ENCODE data around the gene AIFM2.
A peak's percentile ranks its signal among the peaks of the same experiment; 100 is the strongest.
"Not testable (repeated sequence)": the region's sequence is repeated elsewhere in the genome, so short reads cannot be mapped to it uniquely, and the experiment has no call there.

Gene AIFM2

DNA sequence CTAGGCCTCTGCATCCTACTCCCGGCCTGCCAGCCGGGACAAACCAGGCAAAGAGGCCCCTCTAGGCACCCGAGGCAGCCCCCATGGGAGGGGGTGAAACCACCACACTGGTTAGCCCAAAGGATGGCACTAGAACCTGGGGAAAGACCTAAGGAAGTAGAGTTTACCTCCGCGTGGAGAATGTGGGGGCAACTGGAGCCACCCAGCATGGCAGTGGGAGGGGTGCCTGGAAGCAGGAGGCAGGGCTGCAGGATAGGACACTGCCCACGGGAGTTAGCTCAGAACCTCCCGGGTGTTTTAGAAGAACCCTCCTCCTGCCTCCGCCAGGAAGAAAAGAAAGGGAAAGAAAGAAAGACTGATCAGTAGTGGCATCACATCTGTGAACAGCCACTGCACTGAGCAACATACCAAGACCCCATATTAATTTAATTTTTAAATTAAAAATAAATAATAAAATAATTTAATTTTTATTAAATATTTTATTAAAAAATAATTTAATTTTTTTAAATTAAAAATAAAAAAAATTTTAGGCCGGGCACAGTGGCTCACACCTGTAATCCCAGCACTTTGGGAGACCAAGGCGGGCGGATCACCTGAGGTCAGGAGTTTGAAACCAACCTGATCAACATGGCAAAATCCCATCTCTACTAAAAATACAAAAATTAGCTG lies 11.2 kb downstream of the AIFM2 start:
- FAIRE-seq: no peak

DNA sequence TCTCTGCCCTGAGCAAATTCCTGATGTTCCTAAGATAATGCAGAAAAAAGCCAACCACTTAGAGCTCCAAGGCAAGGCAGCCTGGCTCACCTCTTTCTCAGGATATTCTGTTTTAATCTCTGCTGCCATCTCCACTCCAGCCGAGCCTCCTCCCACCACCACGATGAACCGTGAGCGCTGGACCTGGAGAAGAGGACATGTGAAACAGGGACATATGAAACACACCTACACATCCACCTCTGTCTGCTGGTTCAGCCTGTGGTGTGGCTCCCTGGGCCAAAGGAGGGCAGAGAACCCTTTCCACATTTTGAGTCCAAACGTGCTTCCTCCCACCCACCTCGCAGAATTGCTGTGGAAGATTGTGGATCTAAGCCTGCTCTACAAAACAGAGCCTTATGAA lies 12.2 kb downstream of the AIFM2 start:
- no peak for FAIRE-seq

DNA sequence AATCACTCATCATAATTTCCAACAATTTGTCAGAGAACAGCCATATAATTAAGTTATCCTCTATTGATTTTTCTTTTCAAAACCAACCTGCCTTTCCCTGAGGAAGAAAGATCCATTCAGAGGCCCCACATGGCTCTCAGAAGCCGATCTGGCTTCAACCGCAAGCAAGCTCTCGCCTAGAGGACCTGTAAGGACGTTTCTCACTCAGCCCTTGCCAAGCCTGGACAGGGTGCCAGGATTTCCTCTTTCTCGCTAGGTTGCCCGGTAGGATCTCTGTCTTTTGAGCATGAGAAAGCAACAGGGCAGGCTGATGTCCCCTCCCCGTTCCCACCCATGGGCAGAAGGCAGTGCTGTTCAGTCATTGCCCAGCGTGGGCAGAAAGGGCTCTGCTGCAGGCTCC lies 13.0 kb downstream of the AIFM2 start:
- FAIRE-seq: no peak

DNA sequence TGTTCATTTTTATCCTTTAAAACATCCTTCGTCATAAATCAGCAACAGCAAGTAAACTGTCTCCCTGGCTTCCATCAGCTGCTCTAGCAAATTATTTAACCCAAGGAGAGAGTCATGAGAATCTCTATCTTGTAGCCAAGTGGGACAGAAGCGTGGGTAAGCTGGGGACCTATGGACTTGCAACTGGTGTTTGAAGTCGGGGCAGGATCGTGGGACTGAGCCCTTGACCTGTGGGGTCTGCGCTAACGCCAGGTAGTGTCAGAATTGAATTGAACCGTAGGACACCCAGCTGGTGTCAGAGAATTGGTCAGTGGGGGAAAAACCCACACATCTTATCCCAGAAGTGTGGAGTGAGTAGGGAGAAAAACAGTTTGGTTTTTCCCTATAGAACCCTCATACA lies 13.4 kb downstream of the AIFM2 start:
- no peak for FAIRE-seq

DNA sequence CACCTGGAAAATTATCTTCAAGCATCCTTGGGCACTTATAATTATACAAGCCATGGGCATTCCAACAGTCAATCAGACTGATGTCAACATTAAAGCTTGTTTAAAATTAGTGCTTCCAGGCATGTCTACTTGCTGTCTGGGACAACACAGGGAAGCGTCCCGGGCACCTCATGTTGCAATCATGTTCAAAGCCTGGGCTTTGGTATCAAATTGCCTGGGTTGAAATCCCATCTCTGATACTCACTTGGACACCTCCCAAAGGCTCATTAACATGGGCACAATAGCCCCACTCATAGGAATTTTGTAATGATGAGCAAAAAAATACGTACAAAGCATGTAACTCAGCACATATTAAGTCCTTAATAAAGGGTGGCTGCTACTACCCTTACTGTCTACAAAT lies 14.4 kb downstream of the AIFM2 start:
- FAIRE-seq: no peak

DNA sequence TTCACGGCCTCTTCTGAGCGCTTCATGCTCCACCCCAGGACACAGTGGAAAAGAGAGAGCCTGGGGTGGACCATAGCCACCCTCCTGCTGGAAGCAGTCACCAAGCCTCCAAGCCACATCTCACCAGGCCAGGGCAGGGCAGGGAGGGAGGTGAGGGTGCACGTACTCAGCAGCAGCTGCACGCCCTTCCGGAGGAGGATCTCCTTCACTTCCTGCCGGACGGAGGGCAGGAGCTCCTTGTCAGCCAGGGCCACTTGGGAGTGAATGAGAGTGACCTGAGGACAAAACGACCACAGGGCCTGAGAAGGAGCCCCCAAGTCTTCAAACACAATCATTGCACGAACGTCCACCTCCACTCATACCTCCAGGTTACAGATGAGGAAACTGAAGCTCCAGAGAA lies 15.0 kb downstream of the AIFM2 start:
- FAIRE-seq: no peak

DNA sequence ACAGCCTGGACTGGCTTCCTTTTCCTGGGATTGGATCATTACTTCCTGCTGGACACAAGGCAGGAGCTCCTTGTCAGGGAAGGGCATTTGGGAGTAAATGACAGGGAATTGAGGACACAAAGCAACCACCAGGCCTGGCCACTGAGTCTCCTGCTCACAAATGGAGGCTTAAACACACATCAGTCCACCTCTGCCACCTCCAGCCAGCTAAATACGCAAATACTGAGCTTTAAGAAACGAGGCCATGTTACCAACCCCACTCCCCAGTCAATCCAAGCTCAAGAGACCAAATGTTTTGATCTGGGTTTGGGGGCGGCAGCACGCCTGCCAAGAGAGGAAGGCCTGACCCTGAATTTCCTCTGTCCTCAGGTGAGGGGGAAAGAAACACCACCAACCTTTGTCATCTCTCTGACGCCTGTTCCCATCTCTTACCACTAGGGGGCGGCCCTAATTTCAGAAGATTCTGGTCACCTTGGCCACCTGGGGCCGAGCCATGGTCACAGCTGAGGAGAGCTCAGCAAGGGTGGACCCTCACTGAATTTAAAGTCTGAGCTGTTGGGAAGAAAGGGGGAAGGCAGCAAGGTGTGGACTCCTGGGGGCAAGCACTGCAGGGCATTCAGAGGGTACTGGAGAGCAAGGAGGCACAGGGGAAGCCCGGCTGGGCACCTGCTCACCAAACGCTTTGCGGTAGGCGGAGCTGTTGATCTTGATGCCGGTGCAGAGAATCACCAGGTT lies 16.5 kb downstream of the AIFM2 start:
- FAIRE-seq: no peak

DNA sequence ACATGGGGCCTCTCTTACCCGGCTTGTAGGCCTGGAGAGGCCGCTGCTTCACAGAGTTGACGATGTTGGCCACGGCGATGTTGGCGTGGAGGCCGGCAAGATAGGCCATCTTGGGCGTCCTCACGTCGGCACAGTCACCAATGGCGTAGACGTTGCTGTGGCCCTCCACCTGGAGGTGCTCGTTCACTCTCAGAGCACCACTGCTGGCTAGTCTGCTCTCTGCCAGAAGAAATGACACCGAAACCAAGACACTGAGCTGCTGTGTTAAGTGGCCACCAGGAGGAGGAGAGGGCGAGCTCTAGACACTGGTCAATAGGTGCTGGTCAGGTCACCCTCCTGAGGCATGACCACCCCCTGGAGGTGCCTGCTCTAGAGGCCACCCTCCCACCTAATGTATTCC lies 17.7 kb downstream of the AIFM2 start:
- FAIRE-seq: no peak

DNA sequence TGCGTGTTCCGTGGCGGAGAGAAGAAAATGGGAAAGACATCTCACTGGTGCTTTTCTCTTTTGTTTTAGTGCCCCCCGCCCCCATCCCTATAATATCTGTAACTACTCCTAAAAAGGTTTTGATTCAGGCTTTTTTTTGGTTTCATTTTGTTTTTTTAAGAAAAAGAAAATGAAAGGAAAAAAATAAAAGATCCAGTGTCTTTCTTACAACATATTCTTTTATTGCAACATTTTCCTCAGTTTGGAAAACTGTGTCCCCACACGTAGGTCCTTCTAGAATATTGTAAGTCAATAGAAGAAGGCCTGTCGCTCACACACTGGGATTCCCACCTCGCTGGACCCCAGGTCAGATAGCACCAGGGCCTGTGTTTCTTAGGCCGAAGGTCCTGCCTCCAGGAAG lies 20.6 kb downstream of the AIFM2 start:
- FAIRE-seq: no peak

DNA sequence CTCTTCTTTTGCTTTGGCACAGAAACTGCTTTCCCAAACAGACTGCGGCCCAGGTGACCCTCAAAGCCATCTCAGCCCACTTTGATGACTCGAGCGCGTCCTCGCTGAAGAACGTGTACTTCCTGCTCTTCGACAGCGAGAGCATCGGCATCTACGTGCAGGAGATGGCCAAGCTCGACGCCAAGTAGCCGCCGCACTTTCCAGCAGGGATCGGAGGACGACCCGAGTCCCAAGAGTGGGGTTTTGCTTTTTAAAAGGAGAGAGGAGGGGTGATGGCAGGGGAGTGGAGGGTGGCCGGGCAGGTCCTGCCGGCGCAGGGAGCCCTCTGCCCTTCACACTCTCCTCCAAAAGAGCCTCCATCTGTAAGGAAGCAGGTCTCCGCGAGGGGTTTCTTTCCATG lies 21.1 kb downstream of the AIFM2 start:
- no peak for FAIRE-seq

DNA sequence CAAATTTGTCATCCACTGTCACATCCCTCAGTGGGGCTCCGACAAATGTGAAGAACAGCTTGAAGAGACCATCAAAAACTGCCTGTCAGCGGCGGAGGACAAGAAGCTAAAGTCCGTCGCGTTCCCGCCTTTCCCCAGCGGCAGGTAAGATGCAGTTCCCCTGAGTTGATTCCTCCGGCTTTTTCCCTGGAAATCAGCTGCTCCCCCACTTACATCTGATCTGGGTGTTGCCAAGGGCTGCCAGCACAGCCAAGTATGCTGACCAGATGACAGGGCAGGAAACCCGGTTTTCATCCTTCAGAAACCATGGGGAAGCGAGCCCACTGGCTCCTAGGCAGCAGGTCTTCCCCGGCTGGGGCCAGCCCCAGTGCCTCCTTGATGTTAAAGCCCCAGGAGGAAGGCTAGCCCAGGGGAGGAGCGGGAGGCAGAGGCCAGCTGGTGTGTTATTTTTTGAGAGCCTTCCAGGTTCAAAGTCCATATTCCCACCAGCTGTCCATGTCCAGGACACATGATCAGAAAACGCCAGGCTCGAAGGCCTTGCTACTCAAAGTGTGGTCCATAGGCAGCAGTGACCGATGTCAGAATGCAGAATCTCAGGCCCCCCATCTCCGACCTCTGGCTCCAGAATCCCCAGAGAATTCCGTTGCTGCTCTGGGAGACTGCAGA lies 23.4 kb downstream of the AIFM2 start:
- peak; percentile 71 for FAIRE-seq

DNA sequence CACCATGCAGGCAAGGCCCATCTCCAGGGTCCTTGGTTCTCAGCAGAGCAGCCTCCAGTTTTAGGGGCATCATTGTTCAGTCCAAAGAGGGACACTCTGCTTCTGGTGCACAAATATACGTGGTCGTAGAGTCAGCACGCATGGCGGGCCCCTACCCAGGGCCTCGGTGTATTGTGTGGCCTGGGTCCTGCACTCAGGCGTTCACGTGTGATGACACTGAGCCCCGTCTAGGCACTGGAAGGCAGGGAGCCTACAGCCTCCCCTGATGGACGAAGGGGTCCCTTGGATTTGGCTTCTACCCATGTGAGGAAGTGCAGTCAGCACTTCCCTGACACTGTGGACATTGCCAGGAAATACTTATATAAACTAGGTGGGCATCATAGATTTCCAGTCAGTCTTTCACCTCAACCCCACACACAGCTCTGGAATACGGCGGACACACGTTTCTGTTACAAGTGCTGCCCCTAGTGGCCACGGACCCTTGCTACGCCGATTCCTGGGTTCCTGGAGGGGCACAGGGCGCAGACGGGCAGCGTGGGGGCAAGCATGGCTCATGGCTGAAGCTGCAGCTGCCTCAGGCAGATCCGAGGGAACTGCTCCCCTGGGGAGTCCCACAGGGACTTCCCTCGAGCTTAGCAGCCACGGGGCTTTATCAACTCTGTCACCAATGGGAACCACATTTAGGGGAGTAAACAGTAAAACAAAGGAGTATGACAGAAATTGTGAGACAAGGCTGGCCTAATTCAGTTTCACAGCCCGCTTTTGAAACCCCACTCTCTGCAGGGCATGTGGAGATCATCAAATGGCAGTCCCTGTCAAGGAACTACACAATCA lies 25.4 kb downstream of the AIFM2 start:
- FAIRE-seq: no peak

DNA sequence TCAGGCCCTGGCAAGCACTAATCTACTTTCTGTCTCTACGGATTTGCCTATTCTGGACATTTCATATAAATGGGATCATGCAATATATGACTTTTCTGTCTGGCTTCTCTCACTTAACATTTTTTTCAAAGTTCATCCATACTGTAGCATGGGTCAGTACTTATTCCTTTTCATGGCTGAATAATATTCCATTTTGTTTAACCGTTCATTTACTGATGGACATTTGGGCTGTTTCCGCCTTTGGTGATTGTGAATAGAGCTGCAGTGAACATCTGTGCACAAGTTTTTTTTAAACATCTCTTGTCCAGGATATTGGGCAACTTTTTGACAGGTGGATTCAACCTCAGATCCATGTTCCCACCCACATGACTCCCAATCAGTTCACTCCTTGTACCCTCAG lies 31.0 kb downstream of the AIFM2 start:
- FAIRE-seq: no peak

DNA sequence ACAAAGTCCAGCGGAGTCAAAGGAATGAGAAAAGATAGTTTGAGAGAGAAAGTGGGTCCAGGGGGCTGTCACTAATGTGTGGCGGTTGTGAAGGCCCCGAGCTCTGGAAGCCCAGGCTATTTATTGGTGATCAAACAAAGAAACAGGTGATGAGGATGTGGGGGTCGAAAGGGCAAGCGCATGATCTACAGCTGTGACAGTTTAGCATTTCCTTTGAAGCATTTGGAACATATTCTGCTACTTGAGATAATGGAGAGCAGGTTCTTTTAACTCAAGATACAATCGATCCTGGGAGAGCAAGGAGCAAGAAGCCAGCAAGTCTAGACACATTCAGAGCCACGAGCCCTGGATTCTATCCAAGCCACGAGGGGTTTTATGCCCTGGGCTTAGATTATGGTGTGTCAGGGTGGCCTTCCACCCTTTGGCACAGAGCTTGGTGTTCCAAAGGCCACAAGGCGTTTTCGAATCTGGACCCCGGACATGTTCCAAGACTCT lies 31.5 kb downstream of the AIFM2 start:
- not testable (repeated sequence) for FAIRE-seq

DNA sequence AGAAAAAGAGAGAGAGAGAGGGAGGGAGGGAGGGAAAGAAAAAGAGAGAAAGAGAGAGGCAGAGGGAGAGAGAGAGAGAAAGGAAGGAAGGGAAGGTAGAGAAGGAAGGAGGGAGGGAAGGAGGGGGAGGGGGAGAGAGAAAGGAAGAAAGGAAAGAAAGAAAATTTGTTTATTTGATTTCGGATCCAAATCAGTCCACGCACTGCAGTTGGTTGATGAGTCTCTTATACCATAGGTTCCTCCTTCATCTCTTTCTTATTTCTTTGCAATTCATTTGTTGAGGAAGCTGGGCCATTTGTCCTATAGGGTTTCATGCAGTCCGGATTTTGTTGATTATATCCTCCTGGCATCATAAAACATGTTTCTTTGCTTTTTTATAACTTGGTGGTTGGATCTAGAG lies 34.4 kb downstream of the AIFM2 start:
- no peak for FAIRE-seq

DNA sequence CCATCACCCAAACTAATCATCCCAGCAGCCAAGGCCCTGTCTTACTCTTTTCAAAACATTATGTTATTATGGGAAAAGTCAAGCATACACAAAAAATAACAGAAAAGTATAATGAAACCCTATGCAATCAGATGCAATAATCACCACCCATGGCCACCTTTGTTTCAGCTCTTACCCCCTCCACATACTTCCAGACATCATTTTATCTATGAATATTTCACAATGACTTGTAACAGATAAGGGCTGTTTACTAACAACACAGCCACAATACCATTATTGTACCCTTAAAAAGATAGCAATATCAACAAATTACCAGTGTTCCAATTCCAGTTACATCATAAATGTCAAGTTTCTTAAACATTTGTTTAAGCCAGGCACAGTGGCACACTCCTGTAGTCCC lies 35.2 kb downstream of the AIFM2 start:
- no peak for FAIRE-seq

DNA sequence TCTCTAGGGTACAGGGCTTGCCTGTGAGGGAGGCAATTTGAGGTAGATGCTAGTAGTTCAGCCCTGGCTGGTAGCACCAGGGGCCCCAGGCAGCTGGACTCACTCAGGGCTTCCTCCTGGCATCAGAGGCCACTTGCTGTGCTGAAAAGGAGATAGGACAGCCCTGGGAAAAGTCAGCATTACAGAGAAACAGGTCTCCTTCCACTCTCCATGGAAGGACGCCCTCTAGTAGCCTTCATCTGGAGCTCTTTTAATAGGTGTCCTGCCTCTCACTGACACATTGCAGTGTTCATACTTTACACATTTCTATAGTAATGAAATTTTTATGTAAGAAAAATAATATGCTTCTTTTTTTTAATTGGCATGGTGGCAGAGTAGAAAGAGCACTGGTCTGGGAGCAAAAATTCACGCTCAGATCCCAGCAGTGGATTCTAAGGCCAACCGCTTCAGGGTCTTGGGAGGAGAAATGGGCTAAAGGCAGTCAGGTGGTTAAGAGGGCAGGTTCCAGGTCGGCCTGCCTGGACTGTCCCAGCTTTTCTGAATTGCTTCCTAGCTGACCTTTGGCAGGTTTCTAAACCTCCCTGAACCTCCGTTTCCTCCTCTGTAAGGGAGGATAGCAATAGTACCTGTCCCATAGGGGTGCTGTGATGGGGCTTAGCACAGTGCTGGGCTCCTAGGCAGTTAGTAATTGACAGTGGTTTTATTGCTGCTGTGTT lies 35.8 kb downstream of the AIFM2 start:
- no peak for FAIRE-seq

DNA sequence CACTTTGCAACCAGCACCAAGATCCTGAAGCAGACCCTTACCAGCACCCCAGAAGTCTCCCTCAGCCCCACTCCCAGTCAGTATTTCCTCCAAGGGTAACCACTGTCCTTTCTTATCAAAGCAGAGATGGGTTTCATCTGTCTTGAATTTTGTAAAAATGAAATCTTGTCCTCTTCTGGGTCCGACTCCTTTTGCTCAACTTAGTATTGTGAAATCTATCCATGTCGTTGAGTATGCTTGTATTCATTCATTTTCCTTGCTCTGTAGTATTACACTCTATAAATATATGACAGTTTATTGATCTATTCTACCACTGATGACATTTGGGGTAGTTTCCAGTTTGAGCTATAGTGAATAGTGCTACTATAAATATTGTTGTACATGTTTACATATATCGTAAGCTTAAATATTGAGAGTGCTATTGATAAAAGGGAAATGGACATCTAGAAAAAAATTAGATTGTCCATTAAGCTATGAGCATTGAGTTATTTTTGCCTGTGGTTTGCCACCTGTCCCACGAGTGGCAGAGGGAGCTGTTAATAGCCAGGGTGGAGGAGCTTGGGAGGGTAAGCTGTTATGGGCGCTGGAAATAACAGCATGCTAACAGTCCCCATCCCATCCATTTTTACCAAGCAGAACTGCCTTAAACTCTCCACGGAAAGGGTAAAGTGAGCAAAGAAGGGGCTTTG lies 36.5 kb downstream of the AIFM2 start:
- FAIRE-seq: no peak

DNA sequence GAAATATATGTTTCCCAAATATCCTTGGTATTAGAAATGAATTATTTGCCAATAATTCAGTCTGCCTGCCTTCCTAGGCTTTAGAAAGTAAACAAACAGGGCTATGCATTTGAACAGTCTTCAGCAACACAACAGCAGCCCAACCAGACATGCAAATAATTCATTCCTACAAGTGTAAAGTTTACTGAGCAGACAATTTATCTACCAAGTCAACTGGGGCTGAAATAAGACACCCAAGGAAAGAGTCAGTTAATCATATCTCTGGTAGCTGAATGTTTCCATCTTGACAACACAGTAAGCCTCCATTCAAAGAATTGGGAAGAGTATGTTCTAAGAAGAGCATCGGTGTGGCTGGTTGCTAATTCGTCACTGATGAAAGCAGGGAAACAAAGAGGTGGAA lies 38.4 kb downstream of the AIFM2 start:
- FAIRE-seq: no peak

DNA sequence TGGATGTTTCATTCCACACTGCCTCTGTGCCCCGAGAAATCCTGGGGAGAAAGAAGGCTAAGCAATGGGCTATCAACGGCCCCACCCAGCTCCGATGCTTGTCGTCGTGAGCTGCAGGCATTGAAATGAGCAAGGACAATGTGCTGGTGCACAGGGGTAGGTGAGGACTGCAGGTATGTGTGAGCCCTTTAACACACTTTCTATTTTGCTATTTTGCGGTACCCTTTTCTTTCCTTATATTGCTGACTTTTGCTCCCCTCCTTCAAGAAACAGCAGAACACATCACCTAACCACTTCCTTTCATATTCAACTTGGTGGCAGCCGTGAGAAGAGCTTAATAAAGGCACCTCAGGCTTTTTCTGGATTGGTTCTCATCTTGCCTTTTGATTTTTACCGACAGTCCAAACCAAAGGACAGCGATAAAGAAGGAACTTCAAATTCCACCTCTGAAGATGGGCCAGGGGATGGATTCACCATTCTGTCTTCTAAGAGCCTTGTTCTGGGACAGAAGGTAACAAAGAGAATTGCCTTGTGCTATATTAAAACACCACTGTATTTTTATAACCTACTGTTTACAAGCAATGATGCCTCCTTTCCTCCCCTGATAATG lies 39.2 kb downstream of the AIFM2 start:
- no peak for FAIRE-seq

DNA sequence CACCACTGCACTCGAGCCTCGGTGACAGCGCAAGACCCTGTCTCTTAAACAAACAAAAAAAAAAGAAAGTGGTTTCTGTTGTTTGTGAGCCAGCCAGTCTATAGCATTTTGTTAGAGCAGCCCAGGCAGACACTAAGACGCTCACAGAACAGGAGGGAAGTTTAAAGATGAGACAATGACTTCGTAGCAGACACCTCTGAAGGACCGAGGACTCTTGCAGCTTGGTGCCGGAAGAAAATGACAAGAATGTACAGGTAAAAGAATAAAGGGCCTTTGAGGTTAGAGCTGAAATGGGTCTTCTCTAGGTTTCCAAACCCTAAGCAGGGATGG lies 40.3 kb downstream of the AIFM2 start:
- no peak for FAIRE-seq

DNA sequence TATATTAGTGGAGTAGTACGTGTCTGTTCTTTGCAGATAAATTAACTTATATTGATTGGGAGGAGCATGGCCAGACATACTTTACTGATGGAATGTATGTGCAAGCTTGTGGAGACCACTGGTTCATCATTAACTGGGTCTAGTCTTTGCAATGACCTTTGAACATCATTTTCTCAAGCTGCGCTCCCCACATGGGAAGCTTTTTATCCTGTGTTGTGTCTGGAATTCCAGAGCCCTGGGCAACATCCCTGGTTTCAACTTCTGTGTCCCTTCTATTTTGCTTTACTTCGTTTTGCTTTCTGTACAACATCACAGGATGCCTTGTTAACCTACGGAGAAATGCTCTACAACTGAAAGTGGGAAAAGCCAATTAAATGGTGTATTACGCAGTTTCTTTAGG lies 41.7 kb downstream of the AIFM2 start:
- FAIRE-seq: no peak
